Endothelial cell of umbilical vein (primary cell): Measurements from ENCODE around the gene EIF1AD. TPM values are rescaled to one million over a fixed set of nuclear protein-coding genes. Genes with fewer than 3 reads are reported as not detected.

Source experiments
- BruUV-seq: library from RNA; stranded (reverse); fragments of 400-500 nt; replicated peaks from 2 replicates; lab custom pipeline; 2021; lab: Mats Ljungman, UMichigan
- CTCF ChIA-PET: fragments of 300-600, 350-600 bp; sonication (Branson Sonifier 250); formaldehyde crosslinking; loops from one replicate; lab custom pipeline; 2021; ENCODE audit warnings: antibody characterized with exemption, inconsistent platforms; lab: Charles Lee
- POLR2A ChIA-PET: fragments of 300-600, 350-600 bp; sonication (Branson Sonifier 250); formaldehyde crosslinking; loops from one replicate; lab custom pipeline; 2021; ENCODE audit warnings: antibody characterized with exemption, inconsistent platforms; lab: Charles Lee
- DNase-seq: peaks from one replicate; pipeline ENCODE4 v3.0.0-alpha.2; 2011; ENCODE audit warnings: low read depth, low spot score
- FAIRE-seq: peaks from 2 replicates; lab custom pipeline; 2011; peaks lifted over from hg19 to GRCh38; lab: Jason Lieb, UNC
- H2AFZ ChIP-seq: 2 replicates; pipeline ENCODE4 v1.6.0; 2012; ENCODE audit warnings: low read depth, low read length, control low read depth, inconsistent platforms
- H3K27ac ChIP-seq: 2 replicates; pipeline ENCODE4 v1.5.1; 2011; ENCODE audit warnings: low read depth, mild to moderate bottlenecking, control low read depth, low read length, moderate library complexity; ENCODE audit not compliant: insufficient read depth
- H3K27me3 ChIP-seq, 2 experiments: 2 replicates each; pipeline versions ENCODE4 v1.6.0 to v1.6.1; 2011; ENCODE audit warnings: low read length in 2 of 2, mixed read lengths in 1 of 2; ENCODE audit not compliant: control insufficient read depth in 2 of 2, insufficient read depth in 2 of 2
- H3K36me3 ChIP-seq, 2 experiments: 2 replicates in 1 of 2; 3 replicates in 1 of 2; pipeline ENCODE4 v1.5.1; 2011; ENCODE audit warnings: low read length in 2 of 2, mild to moderate bottlenecking in 1 of 2, moderate library complexity in 1 of 2; ENCODE audit not compliant: control insufficient read depth in 2 of 2, insufficient read depth in 2 of 2; ENCODE audit errors: extremely low read depth in 1 of 2
- H3K4me1 ChIP-seq: 3 replicates; pipeline ENCODE4 v1.5.1; 2011; ENCODE audit warnings: mild to moderate bottlenecking, low read length; ENCODE audit not compliant: control insufficient read depth, insufficient read depth; ENCODE audit errors: extremely low read depth
- H3K4me2 ChIP-seq: 2 replicates; pipeline ENCODE4 v1.6.1; 2011; ENCODE audit warnings: low read length, control low read depth, mixed read lengths; ENCODE audit not compliant: insufficient read depth
- H3K4me3 ChIP-seq, 3 experiments: fragments of 200-600 bp in 1 of 3; sonication (generic), shearing (Covaris generic) in 1 of 3; replicated peaks in 1 of 3; 2 replicates each; pipeline ENCODE4 v1.5.1; 2011 to 2016; ENCODE audit warnings: control low read depth in 3 of 3, low read length in 3 of 3, mild to moderate bottlenecking in 2 of 3, inconsistent platforms in 1 of 3, low read depth in 1 of 3, moderate library complexity in 1 of 3; ENCODE audit not compliant: insufficient read depth in 1 of 3
- H3K79me2 ChIP-seq: 2 replicates; pipeline ENCODE4 v1.6.0; 2012; ENCODE audit warnings: low read length, inconsistent platforms; ENCODE audit not compliant: control insufficient read depth, insufficient read depth
- H3K9ac ChIP-seq: replicated peaks from 2 replicates; pipeline ENCODE3; 2011; ENCODE audit warnings: low read length, control low read depth; ENCODE audit not compliant: insufficient read depth; ENCODE audit errors: extremely low read depth
- H3K9me1 ChIP-seq: replicated peaks from 3 replicates; pipeline ENCODE4 v1.6.0; 2011; ENCODE audit warnings: mild to moderate bottlenecking, low read length; ENCODE audit not compliant: control insufficient read depth, insufficient read depth; ENCODE audit errors: extremely low read depth
- H3K9me3 ChIP-seq: replicated peaks from 2 replicates; pipeline ENCODE4 v1.5.1; 2012; ENCODE audit warnings: low read length, inconsistent platforms; ENCODE audit not compliant: control insufficient read depth, insufficient read depth
- H4K20me1 ChIP-seq: replicated peaks from 2 replicates; pipeline ENCODE3; 2011; ENCODE audit warnings: mild to moderate bottlenecking, low read length; ENCODE audit not compliant: control insufficient read depth, insufficient read depth; ENCODE audit errors: extremely low read depth
- EZH2 ChIP-seq: IDR thresholded peaks from 2 replicates; pipeline ENCODE4 v1.6.1; 2012; ENCODE audit warnings: borderline replicate concordance, low read depth, mild to moderate bottlenecking, moderate library complexity, low read length, inconsistent platforms; ENCODE audit not compliant: severe bottlenecking
- GATA2 ChIP-seq: IDR thresholded peaks from 2 replicates; pipeline ENCODE4 v1.7.0; 2011; ENCODE audit warnings: low read depth, mild to moderate bottlenecking, moderate library complexity, mixed read lengths, low read length; ENCODE audit not compliant: insufficient read length, insufficient read depth
- JUN ChIP-seq: IDR thresholded peaks from 2 replicates; pipeline ENCODE4 v1.6.1; 2011; ENCODE audit warnings: borderline replicate concordance, low read depth; ENCODE audit not compliant: insufficient read length, insufficient read depth
- dilution Hi-C: fragments of 300-500 bp; cut with MboI; formaldehyde crosslinking; loops from one replicate; pipeline ENCODE4 v1.15.0; 2019; ENCODE audit warnings: low sequenced_read_pairs; ENCODE audit not compliant: extremely low pct_ligation_motif_present
- intact Hi-C: fragments of 100-400 bp; cut with micrococcal nuclease; formaldehyde crosslinking; loops from one replicate; pipeline ENCODE4 v1.10.0; 2022
- polyA plus RNA-seq, 4 experiments: library from polyadenylated mRNA; depleted of rRNA in 3 of 4; stranded (reverse) in 3 of 4; unstranded in 1 of 4; fragments of >200 nt; gene quantifications; 2 replicates each; pipeline versions ENCODE4 v1.2.1 to v1.2.3, GENCODE V29; 2011 to 2012; ENCODE audit warnings: missing spikeins in 1 of 4
- total RNA-seq: library from RNA; stranded (reverse); gene quantifications from 2 replicates; pipeline ENCODE4 v1.2.3, GENCODE V29; 2021
- TF ChIP-seq, protein P1 (sequence below): IDR thresholded peaks from 2 replicates; pipeline ENCODE4 v1.6.1; 2011; ENCODE audit not compliant: insufficient read depth, insufficient read length
- TF ChIP-seq, protein P2 (sequence below), 2 donors: IDR thresholded peaks; 1 replicate in 1 of 2; 2 replicates in 1 of 2; pipeline ENCODE4 v1.5.1; 2011; ENCODE audit warnings: low read length in 2 of 2, mild to moderate bottlenecking in 2 of 2, moderate library complexity in 2 of 2, control low read depth in 1 of 2, inconsistent platforms in 1 of 2, low read depth in 1 of 2; ENCODE audit not compliant: insufficient read depth in 1 of 2; ENCODE audit errors: extremely low read depth in 1 of 2

The EIF1AD gene
- total and polyA plus RNA-seq, 2 donors (not counting 3 experiments of a cell fraction or from before 2014, with no cell fraction given) = 39.3 to 39.7 TPM

DNA sequence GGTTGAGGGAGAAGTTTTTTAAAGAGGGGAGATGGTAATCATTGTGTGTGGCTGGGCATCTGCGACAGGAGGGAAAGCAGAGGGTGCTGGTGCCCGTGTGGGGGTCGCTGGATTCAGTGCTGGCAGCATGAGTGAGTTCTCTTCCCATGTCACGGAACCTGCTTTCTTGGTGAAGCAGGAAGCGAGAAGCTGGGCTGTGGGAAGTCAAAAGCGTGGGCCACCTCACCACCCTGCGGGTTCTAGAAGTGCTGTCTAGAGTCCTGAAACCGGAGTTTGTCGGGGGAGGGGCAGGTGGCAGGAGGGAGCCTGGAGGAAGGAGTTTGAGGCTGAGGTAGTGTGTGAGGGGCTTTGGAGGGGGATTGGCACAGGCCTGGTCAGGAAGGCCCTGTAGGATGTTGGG is 26.2 kb downstream of the EIF1AD start:
- DNase-seq (no peak), FAIRE-seq (no peak)
- no peaks in the 10 kb centered on the region for H4K20me1 ChIP-seq
- no TSS peak for BruUV-seq
- intact Hi-C loops = no loop called here
- H3K27ac ChIP-seq = no peak overlapping the region
- CTCF ChIA-PET = no interaction called here
- H3K9me3 ChIP-seq = no peaks in the 10 kb centered on the region
- dilution Hi-C loops = no loop called here
- no peak overlapping the region for H3K4me3 ChIP-seq
- no peaks in the 10 kb centered on the region for H3K9me1 ChIP-seq
- no peaks in the 10 kb centered on the region for H3K79me2 ChIP-seq
- H3K27me3 ChIP-seq = no peaks in the 10 kb centered on the region
- no peaks in the 10 kb centered on the region for H3K4me1 ChIP-seq
- no peak overlapping the region for H3K9ac ChIP-seq
- H2AFZ ChIP-seq = no peak overlapping the region
- peaks cover 4 to 36% of the 10 kb centered on the region in 2 experiments for H3K36me3 ChIP-seq
- TF ChIP-seq EZH2 = no peak
- TF ChIP-seq GATA2 = no peak
- TF ChIP-seq, protein P1, sequence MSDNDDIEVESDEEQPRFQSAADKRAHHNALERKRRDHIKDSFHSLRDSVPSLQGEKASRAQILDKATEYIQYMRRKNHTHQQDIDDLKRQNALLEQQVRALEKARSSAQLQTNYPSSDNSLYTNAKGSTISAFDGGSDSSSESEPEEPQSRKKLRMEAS = no peak
- TF ChIP-seq, protein P2, sequence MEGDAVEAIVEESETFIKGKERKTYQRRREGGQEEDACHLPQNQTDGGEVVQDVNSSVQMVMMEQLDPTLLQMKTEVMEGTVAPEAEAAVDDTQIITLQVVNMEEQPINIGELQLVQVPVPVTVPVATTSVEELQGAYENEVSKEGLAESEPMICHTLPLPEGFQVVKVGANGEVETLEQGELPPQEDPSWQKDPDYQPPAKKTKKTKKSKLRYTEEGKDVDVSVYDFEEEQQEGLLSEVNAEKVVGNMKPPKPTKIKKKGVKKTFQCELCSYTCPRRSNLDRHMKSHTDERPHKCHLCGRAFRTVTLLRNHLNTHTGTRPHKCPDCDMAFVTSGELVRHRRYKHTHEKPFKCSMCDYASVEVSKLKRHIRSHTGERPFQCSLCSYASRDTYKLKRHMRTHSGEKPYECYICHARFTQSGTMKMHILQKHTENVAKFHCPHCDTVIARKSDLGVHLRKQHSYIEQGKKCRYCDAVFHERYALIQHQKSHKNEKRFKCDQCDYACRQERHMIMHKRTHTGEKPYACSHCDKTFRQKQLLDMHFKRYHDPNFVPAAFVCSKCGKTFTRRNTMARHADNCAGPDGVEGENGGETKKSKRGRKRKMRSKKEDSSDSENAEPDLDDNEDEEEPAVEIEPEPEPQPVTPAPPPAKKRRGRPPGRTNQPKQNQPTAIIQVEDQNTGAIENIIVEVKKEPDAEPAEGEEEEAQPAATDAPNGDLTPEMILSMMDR (IDR thresholded peaks at IDR 0.05; ENCODE audit: extremely low read depth in 1 of 2, insufficient read depth in 1 of 2, low read depth in 1 of 2, low read length in 2 of 2) = no peak
- no peak for TF ChIP-seq JUN
- H3K4me2 ChIP-seq = no peak overlapping the region
- POLR2A ChIA-PET = no interaction called here
